GM23338 (cell line): Measurements from ENCODE around the gene TSC2. TPM values are rescaled to one million over a fixed set of nuclear protein-coding genes. Genes with fewer than 3 reads are reported as not detected.
A peak's percentile ranks its signal among the peaks of the same experiment; 100 is the strongest.

Source experiments
- ATAC-seq: fragments of 200-7000 bp; cut with Tn5 transposase; 3 replicates; pipeline ENCODE4 v1.9.1; 2020
- DNase-seq: peaks from one replicate; pipeline ENCODE4 v3.0.0-alpha.2; 2015; ENCODE audit warnings: low spot score
- H2AFZ ChIP-seq: fragments of 200-600 bp; sonication (generic); 2 replicates; pipeline ENCODE4 v1.8.0; 2016; ENCODE audit warnings: antibody characterized with exemption, mild to moderate bottlenecking, moderate library complexity
- H3F3A ChIP-seq: fragments of 200-600 bp; sonication (generic); replicated peaks from 2 replicates; pipeline ENCODE4 v1.8.0; 2017; ENCODE audit warnings: antibody characterized with exemption, mixed run types, low read depth
- H3K27ac ChIP-seq: fragments of 200-600 bp; sonication (generic); 2 replicates; pipeline ENCODE4 v1.6.1; 2016; ENCODE audit warnings: low read depth
- H3K27me3 ChIP-seq: fragments of 200-600 bp; sonication (generic); 2 replicates; pipeline ENCODE4 v1.8.0; 2016; ENCODE audit warnings: mild to moderate bottlenecking, mixed run types, moderate library complexity; ENCODE audit not compliant: insufficient read depth
- H3K36me3 ChIP-seq: fragments of 200-600 bp; sonication (generic); 2 replicates; pipeline ENCODE4 v1.8.0; 2016; ENCODE audit warnings: mild to moderate bottlenecking; ENCODE audit not compliant: insufficient read depth
- H3K4me1 ChIP-seq: fragments of 200-600 bp; sonication (generic); 2 replicates; pipeline ENCODE4 v1.8.0; 2016; ENCODE audit warnings: mild to moderate bottlenecking, moderate library complexity; ENCODE audit not compliant: insufficient read depth
- H3K4me2 ChIP-seq: fragments of 200-600 bp; sonication (generic); 2 replicates; pipeline ENCODE4 v1.7.1; 2017; ENCODE audit warnings: mixed run types
- H3K4me3 ChIP-seq: fragments of 200-600 bp; sonication (generic); 2 replicates; pipeline ENCODE4 v1.6.1; 2016; ENCODE audit warnings: mixed run types
- H3K79me2 ChIP-seq: fragments of 200-600 bp; sonication (generic); replicated peaks from 2 replicates; pipeline ENCODE4 v1.8.0; 2017; ENCODE audit warnings: mild to moderate bottlenecking; ENCODE audit not compliant: insufficient read depth
- H3K9me2 ChIP-seq: fragments of 200-600 bp; sonication (generic); 2 replicates; pipeline ENCODE4 v1.8.0; 2017; ENCODE audit not compliant: insufficient read depth
- H4K20me1 ChIP-seq: fragments of 200-600 bp; sonication (generic); replicated peaks from 2 replicates; pipeline ENCODE4 v1.8.0; 2017; ENCODE audit warnings: mild to moderate bottlenecking; ENCODE audit not compliant: insufficient read depth
- H3K27ac Mint-ChIP-seq: 2 replicates; pipeline ENCODE4 v1.8.0; 2020; ENCODE audit warnings: inconsistent platforms, mild to moderate bottlenecking, moderate library complexity, mixed read lengths
- H3K27me3 Mint-ChIP-seq: 3 replicates; pipeline ENCODE4 v1.8.0; 2022; ENCODE audit warnings: low read depth, mild to moderate bottlenecking, moderate library complexity, mixed read lengths, inconsistent platforms; ENCODE audit not compliant: insufficient read depth, poor library complexity
- H3K36me3 Mint-ChIP-seq: 3 replicates; pipeline ENCODE4 v1.8.0; 2021; ENCODE audit warnings: low read depth, mild to moderate bottlenecking, inconsistent platforms, moderate library complexity, mixed read lengths
- H3K4me1 Mint-ChIP-seq: 3 replicates; pipeline ENCODE4 v1.8.0; 2020; ENCODE audit warnings: mild to moderate bottlenecking, inconsistent platforms, mixed read lengths
- H3K4me3 Mint-ChIP-seq: 3 replicates; pipeline ENCODE4 v1.8.0; 2021; ENCODE audit warnings: moderate library complexity, mild to moderate bottlenecking, inconsistent platforms, mixed read lengths
- H3K9me3 Mint-ChIP-seq: 3 replicates; pipeline ENCODE4 v1.8.0; 2020; ENCODE audit warnings: moderate library complexity, mild to moderate bottlenecking, inconsistent platforms, mixed read lengths
- CREB1 ChIP-seq: fragments of 250-450 bp; sonication (Bioruptor Pico); IDR thresholded peaks from 2 replicates; pipeline ENCODE4 v1.5.0; 2020; ENCODE audit warnings: low read depth, mild to moderate bottlenecking, moderate library complexity
- CTCF ChIP-seq, 2 experiments: fragments of 200-600 bp in 1 of 2; sonication (generic) in 1 of 2; conservative IDR thresholded peaks; 2 replicates each; pipeline versions ENCODE4 v1.5.1 to v1.6.1; 2016 to 2017; ENCODE audit warnings: antibody characterized with exemption in 2 of 2, low read depth in 2 of 2, mild to moderate bottlenecking in 2 of 2, moderate library complexity in 1 of 2
- ETS1 ChIP-seq: IDR thresholded peaks from 2 replicates; pipeline ENCODE4 v1.6.1; 2016; ENCODE audit warnings: antibody characterized with exemption
- EZH2phosphoT487 ChIP-seq: fragments of 200-600 bp; sonication (generic); IDR thresholded peaks from one replicate; pipeline ENCODE4 v1.8.1; 2018; ENCODE audit warnings: antibody characterized with exemption; ENCODE audit not compliant: unreplicated experiment
- JUNB ChIP-seq: IDR thresholded peaks from one replicate; pipeline ENCODE4 v1.6.1; 2016; ENCODE audit warnings: antibody characterized with exemption; ENCODE audit not compliant: unreplicated experiment
- POLR2AphosphoS5 ChIP-seq: IDR thresholded peaks from 2 replicates; pipeline ENCODE4 v1.6.1; 2016; ENCODE audit warnings: antibody characterized with exemption, low read depth
- REST ChIP-seq: IDR thresholded peaks from one replicate; pipeline ENCODE4 v1.6.1; 2018; ENCODE audit warnings: antibody characterized with exemption; ENCODE audit not compliant: unreplicated experiment
- STAT1 ChIP-seq: IDR thresholded peaks from one replicate; pipeline ENCODE4 v1.6.1; 2016; ENCODE audit warnings: antibody characterized with exemption; ENCODE audit not compliant: unreplicated experiment
- ZNF114 ChIP-seq: fragments of 250-450 bp; sonication (Bioruptor Pico); IDR thresholded peaks from 2 replicates; pipeline ENCODE4 v1.5.0; 2020; ENCODE audit warnings: mild to moderate bottlenecking, moderate library complexity
- polyA plus RNA-seq: library from polyadenylated mRNA; unstranded; fragments of >200 nt; fragmentation: Nextera tagmentation; extraction: Ambion mirVana; gene quantifications from 2 replicates; pipeline ENCODE4 v1.2.1, GENCODE V29; 2016
- total RNA-seq: library from RNA; depleted of rRNA; stranded (reverse); fragments of >200 nt; shearing (Covaris generic); gene quantifications from 2 replicates; pipeline ENCODE4 v1.2.3, GENCODE V29; 2014

The TSC2 gene
- total and polyA plus RNA-seq, 2 experiments from 2014 or later: 40.5 to 93.0 TPM

DNA sequence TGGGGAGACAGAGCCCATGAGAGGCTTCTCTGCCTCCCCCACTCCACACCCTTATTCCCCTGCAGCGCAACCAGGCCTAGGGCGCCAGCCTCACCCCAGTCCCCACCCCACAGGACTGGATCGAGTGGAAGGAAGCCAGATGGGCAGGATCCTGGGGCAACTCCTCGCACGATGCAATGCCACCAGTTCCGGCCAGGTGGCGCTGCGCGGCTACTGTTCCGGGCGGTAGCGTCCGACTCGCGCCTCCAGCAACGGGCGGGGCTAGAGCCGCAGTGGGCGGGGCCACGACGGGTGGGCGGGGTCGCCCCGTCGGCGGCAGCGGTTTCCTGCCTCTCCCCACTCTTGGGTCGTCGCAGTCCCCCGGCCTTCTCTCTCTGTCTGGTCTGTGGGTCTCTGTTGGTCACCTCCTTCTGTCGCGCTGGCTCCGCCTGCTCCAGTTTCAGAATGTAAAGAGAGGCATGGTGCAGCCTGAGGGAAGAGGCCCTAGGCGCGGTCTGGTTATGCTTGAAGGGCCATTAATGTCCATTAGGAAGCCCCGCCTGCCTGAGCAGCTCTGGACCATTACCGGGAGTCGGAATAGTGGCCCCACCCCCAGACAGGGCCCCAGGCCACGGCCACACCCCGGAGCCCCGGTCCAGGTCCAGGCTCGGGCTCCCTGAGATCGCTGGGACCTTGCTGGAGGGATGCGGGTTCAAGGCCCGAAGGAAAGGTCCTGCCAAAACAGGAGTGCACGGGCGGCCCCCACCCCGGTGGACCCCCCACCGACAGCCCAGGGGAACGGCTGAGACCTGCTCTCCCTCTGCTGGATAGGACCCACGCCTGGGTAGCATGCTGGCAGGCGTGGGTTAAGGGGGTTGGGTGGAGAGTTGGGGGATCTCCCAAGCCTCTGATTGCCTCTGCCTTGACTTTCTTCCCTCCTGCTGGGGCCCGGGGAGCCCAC lies 24.4 kb upstream of the TSC2 start:
- no peaks in the 10 kb centered on the region for H3K9me3 Mint-ChIP-seq
- TF ChIP-seq ETS1 (0 out of 2 replicates have a peak, but pooled peaks have one; percentile 8), CREB1 (peak; percentile 59), EZH2phosphoT487 (no peak), STAT1 (no peak), REST (no peak), POLR2AphosphoS5 (peak; percentile 63), CTCF (conservative IDR thresholded peaks at IDR 0.05; ENCODE audit: low read depth in 2 of 2) (peak; percentile 81 to 98), ZNF114 (CRISPR knock-in tag) (no peak), JUNB (no peak)
- peaks cover 14% of the 10 kb centered on the region for H3K4me1 Mint-ChIP-seq
- H3K4me3 Mint-ChIP-seq: peak overlapping the region; percentile 73
- peak overlapping the region; percentile 68 for H3K4me3 ChIP-seq
- no peaks in the 10 kb centered on the region for H3K79me2 ChIP-seq
- peaks cover 74% of the 10 kb centered on the region for H3K27me3 ChIP-seq
- no peaks in the 10 kb centered on the region for H3K36me3 ChIP-seq
- peaks cover 49% of the 10 kb centered on the region for H3K27me3 Mint-ChIP-seq
- H2AFZ ChIP-seq: peak overlapping the region; percentile 97
- peak; percentile 89 for DNase-seq
- no peaks in the 10 kb centered on the region for H3K9me2 ChIP-seq
- H3K4me1 ChIP-seq: no peaks in the 10 kb centered on the region; the same call in 1 of the 2 replicates
- H3K4me2 ChIP-seq: peak overlapping the region; percentile 89
- H3K36me3 Mint-ChIP-seq: peaks cover 3% of the 10 kb centered on the region; the same call in 1 of the 3 replicates
- no peaks in the 10 kb centered on the region for H4K20me1 ChIP-seq
- H3K27ac Mint-ChIP-seq: no peak overlapping the region
- H3K27ac ChIP-seq: no peak overlapping the region
- ATAC-seq: peak; percentile 51
- H3F3A ChIP-seq: peaks cover 8% of the 10 kb centered on the region
